Measurements from ENCODE around the gene LSAMP. TPM values are rescaled to one million over a fixed set of nuclear protein-coding genes. Genes with fewer than 3 reads are reported as not detected.

LSAMP gene
- total RNA-seq, 4 donors from 2014 or later: 1.2 to 3.0 (median 1.8) TPM

DNA sequence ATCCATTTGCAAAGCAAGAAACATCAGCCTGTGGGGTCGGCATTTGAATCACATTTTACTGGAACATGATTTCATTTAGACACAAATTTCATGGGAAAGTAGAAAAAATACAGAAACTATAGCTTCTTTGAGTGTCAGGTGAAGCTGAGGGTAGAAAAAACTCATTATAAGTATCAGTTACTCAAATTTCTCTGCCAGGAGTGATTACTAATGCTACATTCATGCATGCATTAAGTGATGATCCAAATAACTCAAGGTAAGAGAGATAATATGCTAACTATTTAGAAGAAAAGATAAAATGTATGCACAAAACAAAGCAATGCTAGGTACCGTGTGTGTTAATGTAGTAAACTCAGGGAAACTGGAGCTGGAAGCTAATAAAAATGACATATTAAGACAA lies 416.0 kb downstream of the LSAMP start:
- Histone ChIP-seq H3K4me1 (no peaks in the 10 kb centered on the region), H3K27ac (replicated peaks in 1 of 4) (no peak overlapping the region), H3K27me3 (no peaks in the 10 kb centered on the region), H3K4me3 (no peak overlapping the region), H3K9me3 (no peaks in the 10 kb centered on the region), H3K36me3 (no peaks in the 10 kb centered on the region)
- intact Hi-C loops (cut with DNase I): no loop called here
- 84% methylated on average over 2 of the region's 2 CpGs for WGBS
- no peak for TF ChIP-seq POLR2AphosphoS5 (IDR thresholded peaks at IDR 0.05)
- TF ChIP-seq POLR2A (IDR thresholded peaks at IDR 0.05; ENCODE audit: low read depth): no peak
- TF ChIP-seq, protein P1, sequence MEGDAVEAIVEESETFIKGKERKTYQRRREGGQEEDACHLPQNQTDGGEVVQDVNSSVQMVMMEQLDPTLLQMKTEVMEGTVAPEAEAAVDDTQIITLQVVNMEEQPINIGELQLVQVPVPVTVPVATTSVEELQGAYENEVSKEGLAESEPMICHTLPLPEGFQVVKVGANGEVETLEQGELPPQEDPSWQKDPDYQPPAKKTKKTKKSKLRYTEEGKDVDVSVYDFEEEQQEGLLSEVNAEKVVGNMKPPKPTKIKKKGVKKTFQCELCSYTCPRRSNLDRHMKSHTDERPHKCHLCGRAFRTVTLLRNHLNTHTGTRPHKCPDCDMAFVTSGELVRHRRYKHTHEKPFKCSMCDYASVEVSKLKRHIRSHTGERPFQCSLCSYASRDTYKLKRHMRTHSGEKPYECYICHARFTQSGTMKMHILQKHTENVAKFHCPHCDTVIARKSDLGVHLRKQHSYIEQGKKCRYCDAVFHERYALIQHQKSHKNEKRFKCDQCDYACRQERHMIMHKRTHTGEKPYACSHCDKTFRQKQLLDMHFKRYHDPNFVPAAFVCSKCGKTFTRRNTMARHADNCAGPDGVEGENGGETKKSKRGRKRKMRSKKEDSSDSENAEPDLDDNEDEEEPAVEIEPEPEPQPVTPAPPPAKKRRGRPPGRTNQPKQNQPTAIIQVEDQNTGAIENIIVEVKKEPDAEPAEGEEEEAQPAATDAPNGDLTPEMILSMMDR (IDR thresholded peaks at IDR 0.05): no peak
- TF ChIP-seq EP300 (IDR thresholded peaks at IDR 0.05): no peak
- no peak for DNase-seq (ENCODE audit: extremely low spot score)

DNA sequence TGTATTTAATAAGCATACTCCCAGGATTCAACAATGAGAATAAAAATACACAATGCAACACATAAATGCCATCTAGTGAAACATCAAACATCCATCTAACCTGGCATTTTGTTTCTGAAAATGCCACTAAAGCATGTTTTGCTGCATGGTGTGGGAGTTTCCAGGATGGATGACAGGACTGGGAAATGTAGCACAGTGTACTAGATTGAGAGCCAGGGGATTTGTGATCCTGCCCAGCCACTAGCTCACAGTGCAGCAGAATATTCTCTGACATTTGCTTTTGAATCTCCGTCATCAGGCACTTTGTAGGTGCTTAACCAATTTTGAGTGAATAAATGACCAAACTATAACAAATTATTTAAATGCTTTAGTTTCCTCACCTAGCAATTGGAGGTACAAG lies 417.1 kb downstream of the LSAMP start:
- Histone ChIP-seq H3K4me3 (no peak overlapping the region), H3K4me1 (no peaks in the 10 kb centered on the region), H3K9me3 (no peaks in the 10 kb centered on the region), H3K27me3 (no peaks in the 10 kb centered on the region), H3K27ac (replicated peaks in 1 of 4) (no peak overlapping the region), H3K36me3 (no peaks in the 10 kb centered on the region)
- TF ChIP-seq POLR2AphosphoS5 (IDR thresholded peaks at IDR 0.05): no peak
- TF ChIP-seq, protein P1 (IDR thresholded peaks at IDR 0.05): no peak
- no peak for TF ChIP-seq POLR2A (IDR thresholded peaks at IDR 0.05; ENCODE audit: low read depth)
- TF ChIP-seq EP300 (IDR thresholded peaks at IDR 0.05): no peak
- intact Hi-C loops (cut with DNase I): no loop called here
- no peak for DNase-seq (ENCODE audit: extremely low spot score)
- WGBS: 82% methylated on average over 1 of the region's 1 CpG

DNA sequence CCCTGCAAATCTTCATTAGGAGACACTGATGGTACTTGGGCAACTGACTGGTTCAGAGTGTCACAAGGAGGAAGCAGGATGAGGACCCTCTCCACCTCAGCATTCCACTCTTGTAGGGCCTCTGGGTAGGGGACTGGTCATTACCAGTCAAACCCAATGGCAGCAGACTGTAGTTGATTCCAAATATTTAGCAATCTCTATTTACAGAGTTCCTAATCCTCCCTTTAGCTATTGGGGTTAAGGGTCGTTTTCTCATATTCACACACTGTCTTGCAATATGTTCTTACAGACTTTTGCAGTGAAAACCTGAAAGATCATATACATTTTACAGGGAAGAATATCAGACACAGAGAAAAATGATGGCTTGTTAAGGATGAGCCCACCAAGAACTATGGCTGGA lies 424.3 kb downstream of the LSAMP start:
- intact Hi-C loops (cut with DNase I): no loop called here
- H3K27ac ChIP-seq (replicated peaks in 1 of 4): no peak overlapping the region
- 75% methylated on average over 1 of the region's 1 CpG for WGBS

DNA sequence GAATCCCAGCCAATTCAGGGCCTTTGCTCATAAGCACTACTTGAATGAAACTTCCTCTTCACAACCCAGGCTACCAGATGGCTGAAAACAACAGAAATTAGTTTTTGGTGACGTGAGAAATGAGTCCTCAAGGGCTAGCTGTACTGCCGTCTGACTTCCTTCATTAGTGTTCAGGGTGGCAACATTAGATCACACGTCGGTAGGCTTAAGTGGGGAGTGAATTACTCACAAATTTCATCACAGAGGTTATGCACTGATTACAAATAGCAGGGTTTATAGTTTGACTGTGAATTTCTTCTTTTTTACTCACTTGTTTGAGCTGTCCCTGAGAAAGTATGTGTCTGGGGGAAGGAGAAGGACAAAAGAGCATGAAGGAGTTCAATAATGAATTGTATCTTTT lies 424.8 kb downstream of the LSAMP start:
- no peaks in the 10 kb centered on the region for H3K9me3 ChIP-seq
- intact Hi-C loops (cut with DNase I): no loop called here
- no peak for DNase-seq (ENCODE audit: extremely low spot score)

More for the DNA sequence above, 424.3 kb downstream of the LSAMP start:
- DNase-seq (ENCODE audit: extremely low spot score): no peak
- Histone ChIP-seq H3K36me3 (no peaks in the 10 kb centered on the region), H3K4me1 (no peaks in the 10 kb centered on the region), H3K4me3 (no peak overlapping the region), H3K9me3 (no peaks in the 10 kb centered on the region), H3K27me3 (no peaks in the 10 kb centered on the region)
- TF ChIP-seq POLR2A (IDR thresholded peaks at IDR 0.05; ENCODE audit: low read depth) (no peak), EP300 (IDR thresholded peaks at IDR 0.05) (no peak), POLR2AphosphoS5 (IDR thresholded peaks at IDR 0.05) (no peak)
- TF ChIP-seq, protein P1 (IDR thresholded peaks at IDR 0.05): no peak

More for the DNA sequence above, 424.8 kb downstream of the LSAMP start:
- Histone ChIP-seq H3K27ac (replicated peaks in 1 of 4) (no peak overlapping the region), H3K4me3 (no peak overlapping the region), H3K4me1 (no peaks in the 10 kb centered on the region), H3K27me3 (no peaks in the 10 kb centered on the region), H3K36me3 (no peaks in the 10 kb centered on the region)
- 67% methylated on average over 4 of the region's 4 CpGs for WGBS
- TF ChIP-seq POLR2A (IDR thresholded peaks at IDR 0.05; ENCODE audit: low read depth): no peak
- TF ChIP-seq, protein P1 (IDR thresholded peaks at IDR 0.05): no peak
- no peak for TF ChIP-seq EP300 (IDR thresholded peaks at IDR 0.05)
- no peak for TF ChIP-seq POLR2AphosphoS5 (IDR thresholded peaks at IDR 0.05)

Measured in esophagus muscularis mucosa (tissue), 4 donors.